Smooth muscle cell of the brain vasculature (primary cell): ENCODE data around the gene TRIM38.
"Not testable (repeated sequence)": the region's sequence is repeated elsewhere in the genome, so short reads cannot be mapped to it uniquely, and the experiment has no call there.

ENCODE experiments used
- DNase-seq: peaks from one replicate; pipeline ENCODE4 v3.0.0-alpha.2; 2012; ENCODE audit warnings: low read depth, low spot score

TRIM38 gene

DNA sequence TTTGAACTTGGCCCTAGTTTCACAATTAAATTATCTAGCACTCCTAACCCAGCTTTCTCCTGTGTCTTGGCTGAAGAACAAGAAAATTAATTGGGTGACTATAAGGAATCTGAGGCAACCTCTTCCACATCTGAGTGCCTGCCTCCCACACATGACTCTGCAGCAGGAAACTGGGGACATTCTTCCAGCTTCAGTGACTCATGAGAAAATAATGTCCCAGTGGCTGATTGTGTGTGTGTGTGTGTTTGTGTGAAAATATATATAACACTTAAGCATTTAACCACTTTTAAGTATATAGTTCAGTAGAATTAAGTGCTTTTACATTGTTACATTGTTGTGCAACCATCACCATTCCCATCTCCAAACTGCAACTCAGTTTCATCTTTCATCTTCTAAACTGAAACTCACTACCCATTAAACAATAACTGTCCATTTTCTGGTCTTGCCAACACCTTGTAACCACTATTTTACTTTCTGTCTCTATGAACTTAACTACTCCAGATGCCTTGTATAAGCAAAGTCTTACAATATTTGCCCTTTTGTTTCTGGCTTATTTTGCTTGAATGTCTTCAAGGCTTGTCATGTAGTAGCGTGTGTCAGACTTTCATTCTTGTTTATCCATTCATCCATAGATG is 8.7 kb downstream of the TRIM38 start:
- DNase-seq = no peak

DNA sequence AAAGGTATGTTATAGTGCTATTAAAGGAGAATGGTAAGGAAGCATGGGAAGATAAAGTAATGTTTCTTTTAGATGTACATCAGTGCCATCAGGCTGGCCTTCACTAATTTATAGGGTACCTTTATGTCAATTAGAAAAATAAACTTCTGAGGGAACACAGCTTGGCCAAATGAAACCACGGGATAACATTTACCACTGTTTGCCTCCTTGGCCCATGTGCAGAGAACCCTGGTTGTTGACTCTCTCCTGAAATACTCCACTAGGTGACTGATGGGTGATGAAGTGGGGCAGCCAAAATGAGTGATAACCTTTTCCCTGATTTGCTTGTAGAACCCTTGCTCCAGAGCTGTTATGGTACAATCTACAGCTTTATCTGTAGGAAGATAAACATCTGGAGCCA is 9.5 kb downstream of the TRIM38 start:
- no peak for DNase-seq

DNA sequence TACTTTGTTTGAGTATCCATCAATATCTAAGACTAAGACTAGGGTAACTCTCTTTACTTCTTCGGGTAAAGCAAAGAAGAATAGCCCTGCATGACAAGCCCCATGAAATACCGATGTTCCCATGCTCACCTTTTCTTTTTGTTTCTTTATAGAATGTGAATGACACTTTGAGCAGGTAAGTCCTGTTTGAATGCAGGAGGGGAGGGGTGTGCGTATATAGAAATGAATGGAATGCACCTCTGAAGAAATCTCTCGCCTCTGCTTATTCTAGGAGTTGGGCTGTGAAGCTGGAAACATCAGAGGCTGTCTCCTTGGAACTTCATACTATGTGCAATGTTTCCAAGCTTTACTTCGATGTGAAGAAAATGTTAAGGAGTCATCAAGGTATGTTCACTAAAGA is 10.3 kb downstream of the TRIM38 start:
- no peak for DNase-seq

DNA sequence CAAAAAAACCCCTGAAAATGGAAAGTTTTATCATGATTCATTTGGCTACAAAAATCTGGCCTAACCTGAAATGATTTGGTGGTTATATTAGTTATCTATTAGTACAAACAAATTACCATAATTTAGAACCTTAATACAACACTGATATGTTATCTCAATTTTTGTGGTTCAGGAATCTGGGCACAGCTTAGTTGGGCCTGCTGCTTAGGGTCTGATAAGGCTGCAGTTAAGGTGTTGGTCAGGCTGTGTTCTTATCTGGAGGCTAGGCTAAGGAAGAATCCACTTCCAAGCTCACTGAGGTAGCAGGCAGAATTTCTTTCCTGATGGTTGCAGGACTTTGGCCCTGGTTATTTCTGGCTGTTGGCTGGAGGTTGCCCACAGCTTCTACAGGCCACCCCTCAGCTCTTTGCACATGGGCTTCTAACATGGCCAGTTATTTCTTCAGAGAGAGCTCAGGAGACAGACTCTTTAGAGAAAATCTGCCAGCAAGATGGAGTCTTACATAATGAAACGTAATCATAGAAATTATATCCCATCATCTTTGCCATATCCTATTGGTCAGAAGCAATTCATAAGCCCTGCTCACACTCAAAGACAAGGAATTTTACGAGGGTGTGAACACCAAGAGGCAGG is 11.4 kb downstream of the TRIM38 start:
- no peak for DNase-seq

DNA sequence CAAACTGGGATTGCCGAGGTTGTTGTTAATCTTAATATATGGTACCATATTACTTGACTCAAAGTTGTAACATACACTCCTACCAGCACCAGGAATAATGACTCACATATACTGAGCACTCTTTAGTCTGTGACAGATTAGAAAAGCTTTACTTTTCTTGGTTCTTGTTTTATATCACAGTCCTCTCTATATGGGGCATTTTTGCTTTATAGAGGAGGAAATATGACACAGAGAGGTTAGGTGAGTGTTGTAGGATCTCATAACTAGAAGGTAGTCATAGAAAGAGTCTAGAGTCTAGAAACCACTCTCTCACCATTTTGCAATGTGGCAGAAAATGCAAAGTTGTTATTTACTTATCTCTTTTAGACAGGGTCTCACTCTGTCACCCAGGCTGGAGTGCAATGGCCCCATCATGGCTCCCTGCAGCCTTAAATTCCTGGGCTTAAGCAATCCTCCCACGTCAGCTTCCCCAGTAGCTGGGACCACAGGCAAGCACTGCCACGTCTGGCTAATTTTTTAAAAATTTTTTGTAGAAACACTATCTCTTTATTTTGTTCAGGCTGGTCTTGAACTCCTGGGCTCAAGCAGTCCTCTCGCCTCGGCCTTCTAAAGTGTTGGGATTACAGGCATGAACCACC is 13.4 kb downstream of the TRIM38 start:
- DNase-seq = no peak

DNA sequence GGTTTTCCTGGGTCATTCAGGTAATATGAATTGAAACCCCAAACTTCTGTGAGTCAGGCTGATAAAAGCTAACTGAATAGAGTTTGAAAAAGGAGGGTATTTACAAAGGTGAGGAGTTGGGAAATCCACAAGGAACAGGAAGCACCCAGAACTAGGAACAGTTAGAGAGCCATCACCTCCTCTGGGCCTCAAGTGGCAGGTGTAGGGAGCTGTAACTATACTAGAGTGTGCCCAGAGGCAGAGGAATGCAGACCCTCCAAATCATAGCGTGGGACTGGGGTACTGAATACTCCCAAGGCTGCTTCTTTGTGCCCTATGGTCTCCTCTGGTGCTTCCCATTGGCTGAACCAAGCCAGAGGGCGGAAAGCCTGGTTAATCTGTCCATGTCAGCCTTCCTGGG is 18.3 kb downstream of the TRIM38 start:
- DNase-seq = no peak

DNA sequence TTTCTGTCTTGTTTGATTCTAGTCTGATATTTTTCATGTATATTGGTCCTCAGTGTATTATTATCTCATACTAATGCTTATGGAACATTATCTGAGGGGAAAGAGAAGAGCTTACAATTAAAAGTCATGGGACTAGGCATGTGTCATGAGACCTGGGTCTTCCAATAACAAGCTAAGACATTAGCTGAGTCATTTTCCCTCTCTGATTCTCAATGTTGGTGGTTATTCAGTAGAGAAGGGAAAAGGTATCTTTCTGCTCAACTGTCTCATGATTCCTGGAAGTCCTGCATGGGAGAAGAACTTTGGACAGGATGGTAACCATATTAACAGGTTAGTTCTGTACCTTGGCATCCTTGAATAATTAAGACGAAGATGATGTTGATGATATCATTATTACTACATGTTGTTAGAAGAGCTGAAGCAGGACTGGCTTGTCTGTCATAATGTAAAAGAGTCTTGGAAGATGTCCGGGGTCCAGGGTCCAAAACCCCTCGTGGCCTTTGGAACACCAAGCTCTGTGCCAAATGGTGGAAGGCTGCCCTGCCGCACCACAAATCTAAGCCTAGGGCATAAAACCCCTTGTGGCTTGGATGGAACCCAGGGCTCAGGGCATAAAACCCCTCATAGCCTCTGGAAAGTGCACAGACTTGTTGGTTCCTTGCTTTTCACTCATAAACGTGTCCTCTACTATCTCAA is 19.1 kb downstream of the TRIM38 start:
- DNase-seq = no peak

DNA sequence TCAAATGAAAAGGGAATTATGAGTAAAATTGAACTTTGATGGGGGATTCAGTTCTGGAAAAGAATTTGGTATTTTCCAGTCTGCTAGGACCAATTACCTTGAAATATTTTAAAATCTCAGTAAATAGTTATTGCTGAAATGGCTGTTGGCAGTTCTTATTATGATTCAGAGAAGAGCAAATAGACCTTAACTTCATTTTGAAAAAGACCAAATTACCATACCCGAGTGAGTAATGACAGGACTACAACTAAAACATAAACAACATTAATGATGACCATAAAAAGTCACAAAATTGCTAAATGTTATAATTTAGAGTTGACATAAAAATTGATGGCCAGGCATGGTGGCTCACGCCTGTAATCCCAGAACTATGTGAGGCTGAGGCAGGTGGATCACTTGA is 21.7 kb downstream of the TRIM38 start:
- DNase-seq = no peak

DNA sequence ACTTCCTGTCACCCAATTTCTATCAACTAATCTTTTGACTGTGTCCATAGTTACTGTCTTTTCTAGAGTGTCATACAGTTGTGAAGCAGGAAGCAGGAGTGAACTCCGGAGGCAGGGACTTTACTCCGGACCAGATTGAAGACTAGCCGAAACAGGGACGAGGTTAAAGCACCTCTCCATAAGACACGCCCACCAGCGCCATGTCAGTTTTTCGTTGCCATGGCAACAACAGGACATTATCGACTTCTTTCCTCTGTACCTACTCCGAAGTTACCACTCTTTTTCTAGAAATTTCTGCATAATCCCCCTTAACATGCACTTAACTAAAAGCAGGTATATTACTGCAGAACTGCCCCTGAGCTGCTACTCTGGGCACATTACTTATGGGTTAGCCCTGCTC is 25.2 kb downstream of the TRIM38 start:
- no peak for DNase-seq

DNA sequence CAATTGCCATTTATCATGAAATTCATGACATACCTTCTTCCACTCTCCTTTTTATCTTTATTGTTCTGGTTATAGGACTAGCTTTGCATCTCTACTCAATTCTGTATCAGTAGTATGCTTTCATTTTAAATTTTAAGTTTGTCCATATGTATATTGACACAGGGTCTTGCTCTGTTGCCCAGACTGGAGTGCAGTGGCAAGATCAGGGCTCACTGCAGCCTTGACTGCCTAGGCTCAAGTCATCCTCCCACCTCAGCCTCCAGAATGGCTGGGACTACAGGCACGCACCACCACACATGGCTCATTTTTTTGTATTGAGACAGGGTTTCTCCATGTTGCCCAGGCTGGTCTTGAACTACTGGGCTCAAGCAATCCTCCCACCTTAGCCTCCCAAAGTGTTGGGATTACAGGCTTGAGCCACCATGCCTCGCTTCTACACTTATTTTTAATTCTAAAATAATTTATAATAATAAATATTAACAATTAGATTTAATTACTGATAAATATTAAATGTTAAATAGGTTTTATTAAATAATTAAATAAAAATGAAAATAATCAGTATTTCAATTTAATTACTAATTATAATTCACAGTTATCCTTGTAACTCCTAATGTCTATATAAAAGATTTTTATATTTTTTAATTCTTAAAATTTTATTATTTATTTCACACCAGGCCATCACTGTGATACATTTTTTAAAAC is 27.7 kb downstream of the TRIM38 start:
- no peak for DNase-seq

DNA sequence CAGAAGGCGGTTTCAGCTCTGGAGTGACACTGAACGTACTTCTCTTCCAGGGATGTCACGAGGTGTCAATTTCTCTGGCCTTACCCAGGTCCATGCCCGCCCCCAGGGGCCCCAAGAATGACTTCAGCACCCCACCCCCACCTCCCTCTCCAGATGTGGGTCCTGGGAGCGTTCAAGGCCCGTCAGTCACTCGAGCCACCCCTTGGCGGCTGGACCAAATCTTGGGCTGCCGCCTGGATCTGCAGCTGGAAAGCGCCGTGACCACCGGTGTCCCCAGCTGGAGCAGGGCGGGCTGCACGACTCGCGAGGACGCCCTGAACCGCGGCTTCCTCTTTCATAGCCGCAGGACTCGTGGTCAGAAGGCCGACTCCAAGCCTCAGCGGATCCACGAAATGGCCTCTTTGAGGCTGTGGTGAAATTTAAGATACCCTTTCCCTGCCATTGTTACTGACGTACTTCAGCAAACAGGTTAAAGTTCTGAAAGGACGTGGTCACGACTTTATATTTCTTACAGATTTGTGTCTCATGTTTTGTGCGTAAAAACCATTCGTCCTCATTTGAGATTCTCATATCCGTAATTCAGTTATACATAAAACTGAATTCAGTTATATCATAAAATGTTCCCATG is 29.3 kb downstream of the TRIM38 start:
- DNase-seq = peak; percentile 24

DNA sequence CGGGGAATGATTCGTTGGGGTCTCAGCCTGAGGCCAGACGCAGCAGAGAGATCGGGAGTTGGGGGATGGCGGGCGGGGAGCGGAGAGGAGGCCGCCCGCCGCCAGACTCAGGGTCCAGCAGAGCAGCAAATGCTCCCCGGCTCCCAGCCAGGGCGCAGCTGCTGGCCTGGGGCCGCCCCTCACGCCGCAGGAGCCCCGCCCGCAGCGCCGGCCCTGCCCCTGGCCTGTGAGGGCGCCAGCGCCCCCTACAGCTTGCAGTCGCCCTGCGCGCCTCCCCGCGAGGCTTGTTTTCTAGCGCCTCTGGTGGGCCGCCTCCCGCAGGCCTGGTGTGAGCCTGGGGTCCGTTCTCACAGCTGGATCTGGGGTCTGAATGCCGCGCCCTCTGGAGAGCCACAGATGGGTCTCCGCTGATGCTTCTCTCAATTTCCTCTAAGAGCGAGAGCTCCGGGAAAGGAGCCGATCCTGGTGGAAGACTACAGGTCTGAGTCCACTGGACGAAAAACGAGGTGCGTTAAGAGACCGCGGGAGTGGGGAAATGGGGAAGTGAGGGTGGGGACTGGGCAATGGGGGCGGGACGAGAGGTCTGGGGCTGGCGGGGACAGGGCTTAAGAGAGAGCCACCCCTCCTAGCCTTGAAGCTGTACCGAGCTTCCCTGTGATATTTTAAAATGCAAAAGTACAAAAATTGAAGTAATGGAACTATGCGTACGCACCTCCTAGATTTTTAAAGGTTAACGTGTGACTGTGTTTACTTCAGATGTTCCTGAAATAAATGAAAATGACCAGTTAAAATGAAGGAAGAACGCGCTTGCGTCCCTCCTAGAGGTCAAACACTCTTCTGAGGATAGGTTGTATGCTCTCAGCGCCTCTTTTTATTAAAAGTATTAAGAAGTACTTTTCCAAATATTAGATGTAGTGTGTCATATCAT is 30.1 kb downstream of the TRIM38 start:
- peak; percentile 80 for DNase-seq

DNA sequence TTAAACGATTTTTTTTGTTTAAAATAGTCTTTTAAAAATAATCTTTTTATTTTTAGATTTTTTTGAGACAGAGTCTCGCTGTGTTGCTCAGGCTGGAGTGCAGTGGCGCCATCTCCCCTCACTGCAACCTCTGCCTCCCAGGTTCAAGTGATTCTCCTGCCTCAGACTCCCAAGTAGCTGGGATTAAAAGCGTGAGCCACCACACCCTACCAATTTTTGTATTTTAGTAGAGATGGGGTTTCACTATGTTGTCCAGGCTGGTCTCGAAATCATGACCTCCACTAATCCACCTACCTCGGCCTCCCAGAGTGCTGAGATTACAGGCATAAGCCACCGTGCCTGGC is 30.7 kb downstream of the TRIM38 start:
- not testable (repeated sequence) for DNase-seq

DNA sequence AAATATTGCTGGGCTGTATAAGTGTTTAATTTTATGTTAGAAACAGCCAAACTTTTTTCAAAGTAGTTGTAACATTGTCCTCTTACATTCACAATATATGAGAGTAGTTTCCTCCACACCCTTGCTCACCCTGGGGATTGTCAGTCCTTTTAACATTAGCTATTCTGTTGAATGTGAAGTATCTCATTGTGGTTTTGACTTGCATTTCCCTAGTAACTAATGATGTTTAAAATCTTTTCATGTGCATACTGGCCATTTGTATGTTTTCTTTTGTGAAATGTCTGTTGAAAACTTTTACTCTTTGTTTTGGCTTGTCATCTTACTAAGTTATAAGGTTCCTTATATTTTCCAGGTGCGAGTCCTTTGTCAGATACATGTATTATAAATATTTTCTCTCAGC is 32.9 kb downstream of the TRIM38 start:
- no peak for DNase-seq

DNA sequence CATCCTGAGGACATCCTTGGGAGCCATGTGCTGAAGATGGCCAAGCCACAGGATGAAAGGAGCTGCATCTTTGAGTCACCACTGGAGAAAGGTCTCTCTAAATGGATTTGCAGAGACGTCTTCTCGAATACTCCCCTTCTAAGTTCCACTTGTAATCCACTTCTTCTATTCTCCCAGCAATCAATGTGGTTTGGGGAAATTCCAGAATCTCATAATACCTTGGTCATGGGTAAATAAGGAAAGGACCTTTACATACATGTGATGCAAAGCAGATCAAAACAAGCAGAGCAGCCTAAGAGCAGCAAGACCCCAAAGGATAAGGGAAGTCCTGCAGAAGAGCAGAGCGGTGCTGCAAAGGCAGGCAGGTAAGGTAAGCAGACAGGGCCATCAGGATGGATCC is 35.3 kb downstream of the TRIM38 start:
- DNase-seq = no peak

DNA sequence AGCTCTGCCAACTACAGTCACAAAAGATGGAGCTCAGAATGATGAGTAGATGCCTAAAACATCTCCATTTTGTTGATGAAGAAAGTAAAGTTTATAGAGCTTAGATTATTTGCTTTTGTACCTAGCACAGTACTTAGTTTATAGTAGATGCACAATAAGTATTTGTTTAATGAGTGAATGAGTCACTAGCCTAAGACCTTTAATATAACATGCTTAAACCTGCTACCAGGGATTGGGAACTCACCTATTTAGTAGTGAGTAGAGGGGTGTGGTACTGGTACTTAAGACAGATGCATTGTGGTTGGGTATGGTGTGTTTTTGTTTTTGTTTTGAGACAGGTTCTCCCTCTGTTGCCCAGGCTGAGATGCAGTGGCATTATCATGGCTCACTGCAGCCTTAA is 35.8 kb downstream of the TRIM38 start:
- DNase-seq = no peak

DNA sequence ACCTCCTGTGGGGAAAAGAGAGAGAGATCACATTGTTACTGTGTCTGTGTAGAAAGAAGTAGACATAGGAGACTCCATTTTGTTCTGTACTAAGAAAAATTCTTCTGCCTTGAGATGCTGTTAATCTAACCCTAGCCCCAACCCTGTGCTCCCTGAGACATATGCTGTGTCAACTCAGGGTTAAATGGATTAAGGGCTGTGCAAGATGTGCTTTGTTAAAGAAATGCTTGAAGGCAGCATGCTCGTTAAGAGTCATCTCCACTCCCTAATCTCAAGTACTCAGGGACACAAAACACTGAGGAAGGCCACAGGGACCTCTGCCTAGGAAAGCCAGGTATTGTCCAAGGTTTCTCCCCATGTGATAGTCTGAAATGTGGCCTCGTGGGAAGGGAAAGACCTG is 36.6 kb downstream of the TRIM38 start:
- DNase-seq = not testable (repeated sequence)

DNA sequence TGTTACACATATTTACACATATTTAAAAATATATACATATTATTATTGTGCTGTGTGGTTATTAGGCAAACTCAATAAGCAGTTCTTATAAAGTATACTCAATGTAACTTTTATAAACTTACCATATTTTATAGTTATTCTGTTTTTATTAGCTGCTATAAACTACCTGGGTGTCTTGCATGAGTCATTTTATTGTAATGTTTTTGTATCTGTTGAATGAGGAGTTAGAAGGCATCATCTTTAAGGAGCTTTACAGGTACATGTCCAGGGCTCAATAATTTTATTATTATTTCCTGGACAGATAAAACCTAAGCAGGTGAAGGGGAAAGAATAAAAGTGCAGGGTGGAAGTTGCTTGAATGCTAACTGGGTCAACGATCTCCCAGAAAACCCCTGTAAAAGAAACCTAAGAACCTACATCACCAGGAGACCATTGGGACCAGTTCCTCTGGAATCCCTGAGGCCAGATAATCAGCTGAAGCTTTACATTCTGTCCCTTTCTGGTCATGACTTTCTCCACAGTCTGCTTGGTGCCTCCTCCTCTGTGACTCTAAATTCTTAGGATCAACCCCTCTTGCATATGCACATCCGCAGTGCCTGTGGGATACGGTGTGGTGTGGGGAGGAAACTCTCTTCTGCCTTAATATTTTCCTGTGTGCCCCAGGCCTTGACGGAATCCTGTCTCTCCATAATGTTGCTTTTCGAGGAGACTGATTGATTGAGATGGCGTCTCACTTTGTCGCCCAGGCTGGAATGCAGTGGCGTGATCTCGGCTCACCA is 38.0 kb downstream of the TRIM38 start:
- DNase-seq = no peak

DNA sequence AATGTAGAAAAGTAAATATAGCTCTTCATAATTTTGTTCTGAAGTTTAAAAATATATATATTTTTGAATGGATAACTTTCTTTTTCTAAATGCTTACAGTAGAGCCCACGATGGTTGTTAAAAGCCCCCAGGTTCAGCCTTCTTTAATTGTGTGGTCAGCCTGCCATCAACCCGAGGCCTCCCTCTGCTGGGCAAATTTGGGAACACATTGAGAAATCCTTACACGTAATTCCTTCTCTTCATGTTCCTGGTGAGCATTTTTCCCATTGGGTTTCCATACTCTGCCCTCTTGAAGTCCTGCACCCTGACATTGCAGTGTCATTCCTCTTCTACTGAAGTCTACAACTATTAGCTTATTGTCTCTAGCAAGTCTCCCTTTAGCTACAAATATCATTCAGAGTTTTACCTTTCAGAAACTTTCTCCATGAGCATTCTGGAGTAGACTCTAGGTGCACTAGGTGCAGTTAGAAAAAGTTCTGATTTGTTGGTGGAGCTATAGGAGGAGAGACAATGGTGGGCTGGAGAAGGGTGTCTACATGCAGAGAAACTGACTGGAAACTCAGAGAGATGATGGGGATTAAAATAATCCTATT is 40.6 kb downstream of the TRIM38 start:
- DNase-seq = no peak
